Loucy (cell line): ENCODE data around the gene CERS6.

Source experiments
- H2AFZ ChIP-seq: fragments of 200-600 bp; sonication (generic); 2 replicates; pipeline ENCODE4 v1.6.0; 2016; ENCODE audit warnings: antibody characterized with exemption, mild to moderate bottlenecking, low read length, moderate library complexity
- H3F3A ChIP-seq: fragments of 200-600 bp; 2 replicates; pipeline ENCODE4 v1.6.0; 2016; ENCODE audit warnings: antibody characterized with exemption, low read depth, mild to moderate bottlenecking
- H3K27me3 ChIP-seq: fragments of 200-600 bp; sonication (generic); 2 replicates; pipeline ENCODE4 v1.6.1; 2014; ENCODE audit warnings: low read length, mild to moderate bottlenecking; ENCODE audit not compliant: insufficient read depth, poor library complexity, severe bottlenecking
- H3K36me3 ChIP-seq: fragments of 200-600 bp; sonication (generic); 2 replicates; pipeline ENCODE4 v1.6.1; 2016; ENCODE audit warnings: low read length; ENCODE audit not compliant: insufficient read depth
- H3K4me1 ChIP-seq: fragments of 200-600 bp; sonication (generic); 2 replicates; pipeline ENCODE4 v1.5.1; 2014; ENCODE audit warnings: low read length, mild to moderate bottlenecking; ENCODE audit not compliant: insufficient read depth, poor library complexity, severe bottlenecking
- H3K4me2 ChIP-seq: fragments of 200-600 bp; sonication (generic); 2 replicates; pipeline ENCODE4 v1.6.0; 2014; ENCODE audit warnings: antibody characterized with exemption, low read length, low read depth, mild to moderate bottlenecking; ENCODE audit not compliant: poor library complexity, severe bottlenecking
- H3K4me3 ChIP-seq: fragments of 200-600 bp; sonication (generic); 2 replicates; pipeline ENCODE4 v1.5.1; 2014; ENCODE audit warnings: low read length, mild to moderate bottlenecking, mixed read lengths; ENCODE audit not compliant: poor library complexity, severe bottlenecking
- H3K79me2 ChIP-seq: fragments of 200-600 bp; sonication (generic); 2 replicates; pipeline ENCODE4 v1.6.1; 2014; ENCODE audit warnings: low read length; ENCODE audit not compliant: insufficient read depth
- H3K9ac ChIP-seq: fragments of 200-600 bp; sonication (generic); 2 replicates; pipeline ENCODE4 v1.6.0; 2014; ENCODE audit warnings: mild to moderate bottlenecking, low read depth, low read length, moderate library complexity; ENCODE audit not compliant: poor library complexity, severe bottlenecking
- H3K9me2 ChIP-seq: fragments of 200-600 bp; sonication (generic); replicated peaks from 2 replicates; pipeline ENCODE4 v1.6.1; 2016; ENCODE audit warnings: low read depth, low read length, mixed read lengths
- H3K9me3 ChIP-seq: fragments of 200-600 bp; sonication (generic); 2 replicates; pipeline ENCODE4 v1.6.1; 2014; ENCODE audit warnings: mild to moderate bottlenecking, antibody characterized with exemption, low read length, low read depth; ENCODE audit not compliant: insufficient read depth
- H4K20me1 ChIP-seq: fragments of 200-600 bp; sonication (generic); 2 replicates; pipeline ENCODE4 v1.6.0; 2014; ENCODE audit warnings: antibody characterized with exemption, low read length, mild to moderate bottlenecking; ENCODE audit not compliant: insufficient read depth, poor library complexity, severe bottlenecking
- CTCF ChIP-seq: fragments of 200-600 bp; sonication (generic); conservative IDR thresholded peaks from 2 replicates; pipeline ENCODE4 v1.5.1; 2014; ENCODE audit warnings: mild to moderate bottlenecking, antibody characterized with exemption, low read length
- EZH2phosphoT487 ChIP-seq: fragments of 200-600 bp; IDR thresholded peaks from 2 replicates; pipeline ENCODE4 v1.6.1; 2018; ENCODE audit warnings: antibody characterized with exemption, mild to moderate bottlenecking, moderate library complexity, borderline replicate concordance

The CERS6 gene

DNA sequence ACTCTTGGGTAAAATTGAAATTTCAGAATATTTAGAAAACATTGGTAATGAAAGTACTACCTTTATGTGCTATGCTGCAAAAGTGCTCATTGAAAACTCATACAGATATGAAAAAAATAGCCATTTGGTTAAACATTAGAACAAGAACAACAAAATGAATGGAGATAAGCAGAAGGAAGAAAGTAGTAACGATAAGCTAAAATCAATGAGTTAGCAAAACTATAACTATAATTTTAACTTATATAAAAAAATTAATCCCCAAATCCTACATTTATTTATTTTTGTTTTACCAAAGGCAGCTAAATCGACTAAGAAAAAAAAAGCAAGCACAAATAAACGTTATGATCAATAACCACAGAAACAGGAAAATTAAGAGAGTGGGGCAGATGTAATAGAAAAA, 99.2 kb downstream of the CERS6 start:
- Histone ChIP-seq H4K20me1 (no peaks in the 10 kb centered on the region), H3K9ac (no peak overlapping the region), H3K4me1 (peaks cover 7% of the 10 kb centered on the region), H3K9me2 (no peaks in the 10 kb centered on the region), H3F3A (no peaks in the 10 kb centered on the region), H3K9me3 (no peaks in the 10 kb centered on the region), H3K27me3 (no peaks in the 10 kb centered on the region), H3K36me3 (peaks cover 11% of the 10 kb centered on the region; the same call in 1 of the 2 replicates), H3K79me2 (peaks cover 3% of the 10 kb centered on the region; the same call in 1 of the 2 replicates), H3K4me2 (no peak overlapping the region), H3K4me3 (no peak overlapping the region), H2AFZ (no peak overlapping the region)
- TF ChIP-seq EZH2phosphoT487 (no peak), CTCF (no peak)

DNA sequence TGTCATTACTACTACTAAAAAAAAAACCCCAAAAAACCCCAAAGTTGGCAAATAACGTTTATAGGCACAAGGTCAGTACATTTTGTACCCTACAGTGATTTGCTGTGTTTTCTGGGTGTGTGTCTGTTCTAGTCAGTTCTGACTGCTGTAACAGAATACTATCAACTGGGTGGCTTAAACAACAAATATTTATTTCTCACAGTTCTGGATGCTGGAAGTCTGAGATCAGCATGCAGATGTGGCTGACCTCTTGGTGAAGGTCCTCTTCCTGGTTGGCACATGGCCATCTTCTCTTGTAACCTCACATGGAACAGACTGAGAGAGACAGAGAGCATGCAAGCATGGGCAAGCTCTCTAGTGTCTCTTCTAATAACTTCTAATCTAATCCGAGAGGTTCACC, 103.1 kb downstream of the CERS6 start:
- Histone ChIP-seq H3K4me2 (no peak overlapping the region), H4K20me1 (no peaks in the 10 kb centered on the region), H2AFZ (no peak overlapping the region), H3K9me2 (no peaks in the 10 kb centered on the region), H3K79me2 (no peaks in the 10 kb centered on the region), H3K4me3 (no peak overlapping the region), H3K9ac (no peak overlapping the region), H3K27me3 (no peaks in the 10 kb centered on the region), H3F3A (no peaks in the 10 kb centered on the region), H3K9me3 (no peaks in the 10 kb centered on the region), H3K36me3 (peaks cover 26% of the 10 kb centered on the region; the same call in 1 of the 2 replicates), H3K4me1 (peaks cover 4% of the 10 kb centered on the region)
- no peak for TF ChIP-seq CTCF
- no peak for TF ChIP-seq EZH2phosphoT487

DNA sequence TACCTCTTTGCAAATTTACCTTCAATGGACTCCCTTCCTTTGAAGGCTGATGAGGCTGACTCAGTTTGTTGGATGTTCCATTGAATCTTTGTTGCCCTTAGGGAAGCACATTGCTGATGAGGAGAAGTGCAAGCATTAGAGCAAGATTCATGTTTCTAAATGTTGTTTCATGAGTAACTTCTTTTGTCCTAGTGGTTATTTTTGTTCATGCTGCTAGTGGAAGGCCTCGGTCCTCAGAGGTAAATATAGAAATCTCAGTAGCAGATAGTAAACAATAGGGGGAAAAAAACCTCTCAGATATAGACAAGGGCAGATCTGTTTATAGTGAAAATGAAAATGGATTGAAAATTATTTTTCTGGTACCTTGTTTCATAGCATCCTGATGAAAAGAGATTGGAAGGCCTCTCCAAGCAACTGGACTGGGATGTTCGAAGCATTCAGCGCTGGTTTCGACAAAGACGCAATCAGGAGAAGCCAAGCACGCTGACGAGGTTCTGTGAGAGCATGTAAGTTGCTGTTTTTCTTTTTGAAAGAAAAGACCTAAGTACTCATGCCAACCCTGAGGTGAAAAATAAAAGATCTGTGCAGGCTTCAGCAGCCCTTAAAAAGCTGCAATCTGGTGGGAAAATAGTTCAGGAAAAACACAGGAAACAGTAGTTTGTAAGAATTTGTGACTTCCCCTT, 104.9 kb downstream of the CERS6 start:
- no peaks in the 10 kb centered on the region for H3K9me3 ChIP-seq
- H4K20me1 ChIP-seq = no peaks in the 10 kb centered on the region
- H3K27me3 ChIP-seq = no peaks in the 10 kb centered on the region
- no peak overlapping the region for H3K4me3 ChIP-seq
- H3K4me1 ChIP-seq = peaks cover 8% of the 10 kb centered on the region
- H2AFZ ChIP-seq = no peak overlapping the region
- H3K9me2 ChIP-seq = no peaks in the 10 kb centered on the region
- TF ChIP-seq EZH2phosphoT487 (no peak), CTCF (no peak)
- H3K79me2 ChIP-seq = no peaks in the 10 kb centered on the region
- no peak overlapping the region for H3K4me2 ChIP-seq
- H3K36me3 ChIP-seq = peaks cover 26% of the 10 kb centered on the region; the same call in 1 of the 2 replicates
- H3F3A ChIP-seq = no peaks in the 10 kb centered on the region
- H3K9ac ChIP-seq = no peak overlapping the region
